Inferior parietal cortex (tissue), 1 donor: ENCODE measurements around the gene RAET1G.

Experiments used
- DNase-seq: peaks from one replicate; pipeline ENCODE4 v3.0.0-alpha.2; 2016; ENCODE audit errors: extremely low spot score

The RAET1G gene

DNA sequence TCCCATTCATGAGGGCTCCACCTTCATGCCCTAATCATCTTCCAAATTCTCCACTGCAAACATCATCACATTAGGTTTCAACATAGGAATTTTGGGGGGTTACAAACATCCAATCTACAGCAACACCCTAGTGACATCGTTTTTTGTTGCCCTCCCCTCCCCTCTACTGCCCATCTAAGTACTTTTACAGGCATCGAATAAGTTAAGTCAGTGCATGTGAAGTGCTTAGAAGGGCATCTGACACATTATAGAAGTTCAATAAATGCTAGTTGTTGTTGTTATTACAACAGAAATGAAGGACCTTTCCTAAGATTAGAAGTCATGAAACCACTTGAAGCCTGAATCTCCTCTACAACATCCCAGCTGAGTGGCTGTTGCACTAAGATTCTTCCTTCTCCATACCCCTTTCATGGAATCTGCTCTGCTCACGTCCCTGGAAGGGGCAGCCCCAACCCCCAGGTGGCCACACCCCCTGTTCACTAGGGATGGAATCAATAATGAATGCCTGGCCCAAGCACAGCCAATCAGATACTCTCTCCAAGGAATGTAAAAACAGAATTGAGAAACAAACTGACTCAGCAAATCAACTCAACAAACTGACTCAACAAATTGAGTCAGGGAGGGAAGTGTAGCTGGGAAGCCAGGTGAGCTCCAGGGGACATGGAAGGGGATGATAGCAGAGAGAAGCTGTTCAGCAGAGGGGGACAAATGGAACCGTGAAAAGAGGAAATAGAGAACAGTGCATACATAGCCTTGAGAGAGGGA is 54.9 kb downstream of the RAET1G start:
- DNase-seq, result no peak
